T-helper 1 cell treated with Interleukin-12 subunit alpha and Interleukin-12 subunit beta and Interleukin-4 antibody, amounts not matched to agents 30 ng/mL and 1 ng/mL, for 36 hours (primary cell): Measurements from ENCODE around the gene HMGCL. TPM values are rescaled to one million over a fixed set of nuclear protein-coding genes. Genes with fewer than 3 reads are reported as not detected.
"Not testable (repeated sequence)": the region's sequence is repeated elsewhere in the genome, so short reads cannot be mapped to it uniquely, and the experiment has no call there.

Experiments used
- intact Hi-C: fragments of 100-400 bp; cut with micrococcal nuclease; formaldehyde crosslinking; loops from one replicate; pipeline ENCODE4 v1.15.1; 2024
- total RNA-seq: library from RNA; stranded (reverse); gene quantifications from 2 replicates; pipeline ENCODE4 v1.2.3, GENCODE V29; 2022

HMGCL gene
- total RNA-seq, 1 donor from 2014 or later, result 22.4 TPM

- intact Hi-C loops, result not testable (repeated sequence)
These were observed 8.9 kb upstream of the HMGCL start for GRCh38 chr1:23834156-23834555.

- intact Hi-C loops, result no loop called here
These were observed 2.5 kb upstream of the HMGCL start for GRCh38 chr1:23827717-23828116.

- intact Hi-C loops, result not testable (repeated sequence)
These were observed 1.4 kb upstream of the HMGCL start for GRCh38 chr1:23826590-23826989.

- intact Hi-C loops, result loop anchor here (1.0 to 2.0 kb wide), 8 partner anchors 12 to 154 kb away; partner anchors contain the start of genes FUCA1, GALE, PITHD1 and PNRC2
These were observed 713 bp upstream of the HMGCL start for GRCh38 chr1:23825762-23826522.

GRCh38 chr1:23824711-23825075 lies 536 bp downstream of the HMGCL start:
- intact Hi-C loops, result loop anchor here (1.0 to 2.0 kb wide), 8 partner anchors 14 to 156 kb away; partner anchors contain the start of genes FUCA1, GALE, PITHD1 and PNRC2

GRCh38 chr1:23823767-23824166 lies 1.5 kb downstream of the HMGCL start:
- intact Hi-C loops, result loop anchor here (2.0 kb wide), 2 partner anchors 13 to 133 kb away; partner anchors contain the start of gene RPL11

- intact Hi-C loops, result no loop called here
These were observed 7.6 kb downstream of the HMGCL start for GRCh38 chr1:23817633-23818032.

GRCh38 chr1:23816906-23817305 lies 8.3 kb downstream of the HMGCL start:
- intact Hi-C loops, result no loop called here

GRCh38 chr1:23816361-23816760 lies 8.9 kb downstream of the HMGCL start:
- intact Hi-C loops, result no loop called here

- intact Hi-C loops, result no loop called here
These were observed 11.2 kb downstream of the HMGCL start for GRCh38 chr1:23814016-23814415.

- intact Hi-C loops, result loop anchor here (2.0 kb wide), 1 partner anchor 14 kb away; the partner anchor contains the start of gene HMGCL
These were observed 14.2 kb downstream of the HMGCL start for GRCh38 chr1:23810818-23811540.

GRCh38 chr1:23809751-23810171 lies 15.5 kb downstream of the HMGCL start:
- intact Hi-C loops, result loop anchor here (1.0 to 10.0 kb wide), 7 partner anchors 9 to 935 kb away; partner anchors contain the start of genes CLIC4, FUCA1, GALE and HMGCL

GRCh38 chr1:23807453-23807852 lies 17.8 kb downstream of the HMGCL start:
- intact Hi-C loops, result loop anchor here (10.0 kb wide), 2 partner anchors 607 to 937 kb away; partner anchors contain the start of genes CLIC4, NIPAL3 and STPG1

GRCh38 chr1:23806280-23806679 lies 18.9 kb downstream of the HMGCL start:
- intact Hi-C loops, result loop anchor here (10.0 kb wide), 2 partner anchors 609 to 939 kb away; partner anchors contain the start of genes CLIC4, NIPAL3 and STPG1

GRCh38 chr1:23805025-23805424 lies 20.2 kb downstream of the HMGCL start:
- intact Hi-C loops, result loop anchor here (10.0 kb wide), 2 partner anchors 610 to 940 kb away; partner anchors contain the start of genes CLIC4, NIPAL3 and STPG1

- intact Hi-C loops, result loop anchor here (10.0 kb wide), 2 partner anchors 610 to 940 kb away; partner anchors contain the start of genes CLIC4, NIPAL3 and STPG1
These were observed 20.9 kb downstream of the HMGCL start for GRCh38 chr1:23804183-23804835.

- intact Hi-C loops, result loop anchor here (10.0 kb wide), 2 partner anchors 611 to 941 kb away; partner anchors contain the start of genes CLIC4, NIPAL3 and STPG1
These were observed 21.6 kb downstream of the HMGCL start for GRCh38 chr1:23803674-23804073.

- intact Hi-C loops, result loop anchor here (10.0 kb wide), 2 partner anchors 612 to 942 kb away; partner anchors contain the start of genes CLIC4, NIPAL3 and STPG1
These were observed 22.4 kb downstream of the HMGCL start for GRCh38 chr1:23802809-23803342.

GRCh38 chr1:23801876-23802275 lies 23.4 kb downstream of the HMGCL start:
- intact Hi-C loops, result loop anchor here (2.0 to 10.0 kb wide), 7 partner anchors 37 to 943 kb away; partner anchors contain the start of genes CLIC4, ELOA, FUCA1 and NIPAL3

GRCh38 chr1:23801338-23801748 lies 23.9 kb downstream of the HMGCL start:
- intact Hi-C loops, result loop anchor here (2.0 to 10.0 kb wide), 7 partner anchors 37 to 943 kb away; partner anchors contain the start of genes CLIC4, ELOA, FUCA1 and NIPAL3
